GM12801 (cell line): ENCODE data around the gene SLC4A7.

Experiments
- CTCF ChIP-seq: IDR thresholded peaks from one replicate; pipeline ENCODE4 v1.5.1; 2011; ENCODE audit warnings: control low read depth; ENCODE audit not compliant: insufficient read length; ENCODE audit errors: extremely low read depth

The SLC4A7 gene

GRCh38 chr3:27378331-27378730 lies 105.9 kb downstream of the SLC4A7 start:
- no peak for TF ChIP-seq CTCF

- no peak for TF ChIP-seq CTCF
These were observed 107.9 kb downstream of the SLC4A7 start for GRCh38 chr3:27376109-27376772.

- no peak for TF ChIP-seq CTCF
These were observed 115.2 kb downstream of the SLC4A7 start, which contains the start of gene NEK10 for GRCh38 chr3:27368831-27369607. TSS of gene NEK10 (minus strand) at chr3:27369383. CDS start at chr3:27352882, 16,501 bp downstream.

GRCh38 chr3:27366062-27366591 lies 118.1 kb downstream of the SLC4A7 start:
- no peak for TF ChIP-seq CTCF

GRCh38 chr3:27360113-27361078 lies 123.8 kb downstream of the SLC4A7 start:
- TF ChIP-seq CTCF: no peak

GRCh38 chr3:27358372-27358771 lies 125.8 kb downstream of the SLC4A7 start:
- no peak for TF ChIP-seq CTCF
